Prostate gland (tissue), 2 donors: ENCODE measurements around the gene ATXN2. TPM values are rescaled to one million over a fixed set of nuclear protein-coding genes. Genes with fewer than 3 reads are reported as not detected.

ENCODE experiments used
- DNase-seq: peaks from one replicate; pipeline ENCODE4 v3.0.0-alpha.2; 2019; ENCODE audit warnings: low spot score
- H3K27ac ChIP-seq, 2 donors: fragments of 200-600 bp; sonication (generic); 2 replicates each; pipeline ENCODE4 v1.5.1; 2017 to 2019
- H3K27me3 ChIP-seq: fragments of 200-600 bp; sonication (generic); replicated peaks from 2 replicates; pipeline ENCODE4 v1.5.1; 2019; ENCODE audit not compliant: insufficient read depth
- H3K36me3 ChIP-seq, 2 donors: fragments of 200-600 bp; sonication (generic); 1 replicate in 1 of 2; 2 replicates in 1 of 2; pipeline versions ENCODE4 v1.5.1 to v1.8.1; 2017 to 2019
- H3K4me1 ChIP-seq: fragments of 200-600 bp; sonication (generic); replicated peaks from 2 replicates; pipeline ENCODE4 v1.5.1; 2019
- H3K4me3 ChIP-seq, 2 donors: fragments of 200-600 bp; sonication (generic); 2 replicates each; pipeline ENCODE4 v1.5.1; 2017 to 2019
- H3K9me3 ChIP-seq: fragments of 200-600 bp; sonication (generic); 2 replicates; pipeline ENCODE4 v1.5.1; 2017
- POLR2A ChIP-seq: fragments of 450-650 bp; IDR thresholded peaks from one replicate; pipeline ENCODE4 v1.6.1; 2016; ENCODE audit warnings: antibody characterized with exemption, mild to moderate bottlenecking
- POLR2AphosphoS5 ChIP-seq: sonication (generic); formaldehyde crosslinking; IDR thresholded peaks from one replicate; pipeline ENCODE4 v1.6.1; 2017; ENCODE audit warnings: antibody characterized with exemption
- WGBS: methylation state at CpG from one replicate; pipeline ENCODE4 v1.1.5; 2018; 5-methylcytosine and 5-hydroxymethylcytosine counted together
- intact Hi-C: fragments of 100-400 bp; cut with DNase I; formaldehyde crosslinking; loops from one replicate; pipeline ENCODE4 v1.14.2; 2022
- total RNA-seq, 2 donors: library from RNA; depleted of rRNA; stranded (reverse); fragments of >200 nt; gene quantifications; one replicate each; pipeline ENCODE4 v1.1.0, GENCODE V29; 2016
- TF ChIP-seq, protein P1 (sequence below), 4 experiments: fragments of 200-600 bp in 2 of 4; fragments of 450-650 bp in 2 of 4; sonication (generic) in 2 of 4; IDR thresholded peaks; 1 replicate in 3 of 4; 2 replicates in 1 of 4; pipeline ENCODE4 v1.5.1; 2016 to 2019; ENCODE audit warnings: antibody characterized with exemption in 4 of 4, mild to moderate bottlenecking in 2 of 4, moderate library complexity in 2 of 4

The ATXN2 gene
- total RNA-seq, 2 donors from 2014 or later, result 29.5 to 95.5 TPM

DNA sequence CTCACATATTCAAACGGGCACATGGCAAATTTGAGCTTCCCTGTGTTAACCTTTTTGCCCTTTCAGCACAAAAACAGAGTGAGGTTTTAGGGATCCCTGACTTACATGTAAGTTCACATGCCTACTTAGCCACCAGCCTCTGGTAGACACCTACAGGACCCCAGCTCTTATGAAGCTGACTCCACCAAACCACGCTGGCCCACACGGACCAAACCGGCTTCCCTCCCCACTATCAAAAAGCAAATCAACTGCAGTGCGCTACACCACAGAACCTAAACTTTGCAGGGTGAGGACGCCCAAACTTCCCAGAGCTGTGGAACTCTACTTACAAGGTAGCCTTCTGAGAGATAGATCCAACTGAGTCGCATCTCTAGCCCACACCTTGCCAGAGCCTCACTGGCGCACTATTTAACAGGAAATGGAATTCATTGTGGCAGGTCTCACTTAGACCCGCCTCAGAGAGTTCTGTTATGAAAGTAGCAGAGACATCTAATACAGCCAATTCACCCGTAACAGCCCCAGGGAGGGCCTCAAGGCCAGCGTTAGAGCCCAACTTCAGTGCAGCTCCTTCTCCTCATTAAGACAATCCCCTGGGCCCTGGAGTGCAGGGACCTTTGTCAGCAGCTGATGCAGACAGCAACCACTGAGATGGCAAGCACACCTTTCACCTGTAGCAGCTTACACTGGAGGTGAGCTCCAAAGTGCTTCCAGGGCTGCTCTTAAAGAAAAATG, 144.2 kb downstream of the ATXN2 start:
- H3K36me3 ChIP-seq, result peaks cover 13 to 22% of the 10 kb centered on the region in 2 donors
- 83% methylated on average over 11 of the region's 11 CpGs for WGBS
- DNase-seq, result no peak
- no peaks in the 10 kb centered on the region for H3K27me3 ChIP-seq
- H3K9me3 ChIP-seq, result no peaks in the 10 kb centered on the region
- H3K27ac ChIP-seq, result no peak overlapping the region
- peaks cover 9% of the 10 kb centered on the region for H3K4me1 ChIP-seq
- intact Hi-C loops, result loop anchor here (5.0 kb wide), 1 partner anchor 48 kb away; the partner anchor contains the start of gene SH2B3
- no peak overlapping the region for H3K4me3 ChIP-seq
- TF ChIP-seq, protein P1, sequence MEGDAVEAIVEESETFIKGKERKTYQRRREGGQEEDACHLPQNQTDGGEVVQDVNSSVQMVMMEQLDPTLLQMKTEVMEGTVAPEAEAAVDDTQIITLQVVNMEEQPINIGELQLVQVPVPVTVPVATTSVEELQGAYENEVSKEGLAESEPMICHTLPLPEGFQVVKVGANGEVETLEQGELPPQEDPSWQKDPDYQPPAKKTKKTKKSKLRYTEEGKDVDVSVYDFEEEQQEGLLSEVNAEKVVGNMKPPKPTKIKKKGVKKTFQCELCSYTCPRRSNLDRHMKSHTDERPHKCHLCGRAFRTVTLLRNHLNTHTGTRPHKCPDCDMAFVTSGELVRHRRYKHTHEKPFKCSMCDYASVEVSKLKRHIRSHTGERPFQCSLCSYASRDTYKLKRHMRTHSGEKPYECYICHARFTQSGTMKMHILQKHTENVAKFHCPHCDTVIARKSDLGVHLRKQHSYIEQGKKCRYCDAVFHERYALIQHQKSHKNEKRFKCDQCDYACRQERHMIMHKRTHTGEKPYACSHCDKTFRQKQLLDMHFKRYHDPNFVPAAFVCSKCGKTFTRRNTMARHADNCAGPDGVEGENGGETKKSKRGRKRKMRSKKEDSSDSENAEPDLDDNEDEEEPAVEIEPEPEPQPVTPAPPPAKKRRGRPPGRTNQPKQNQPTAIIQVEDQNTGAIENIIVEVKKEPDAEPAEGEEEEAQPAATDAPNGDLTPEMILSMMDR (IDR thresholded peaks at IDR 0.05), result no peak
- TF ChIP-seq POLR2AphosphoS5, result no peak
- TF ChIP-seq POLR2A, result no peak

DNA sequence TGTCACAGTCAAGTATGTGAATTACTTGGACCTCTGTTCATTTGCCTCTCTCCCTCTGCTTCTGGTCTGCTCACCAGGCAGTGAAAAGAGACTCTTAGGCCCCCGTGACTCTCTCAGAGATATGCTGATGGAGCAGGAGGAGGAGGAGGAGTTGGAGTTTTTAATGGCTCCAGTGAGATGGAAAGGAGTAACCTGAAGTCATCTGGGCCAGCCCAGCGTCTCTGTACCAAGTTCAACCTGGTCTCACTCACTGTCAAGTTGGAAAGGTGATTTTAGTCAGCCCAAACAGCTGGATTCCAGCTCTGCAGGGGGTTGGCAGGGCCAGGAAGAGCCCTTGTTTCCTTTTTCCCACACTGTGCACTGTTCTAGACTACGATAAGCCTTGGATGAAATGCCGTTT, 144.8 kb downstream of the ATXN2 start:
- no peak overlapping the region for H3K27ac ChIP-seq
- TF ChIP-seq, protein P1 (IDR thresholded peaks at IDR 0.05), result no peak
- no peak for TF ChIP-seq POLR2AphosphoS5
- no peak for TF ChIP-seq POLR2A
- H3K36me3 ChIP-seq, result peaks cover 13 to 22% of the 10 kb centered on the region in 2 donors
- H3K27me3 ChIP-seq, result no peaks in the 10 kb centered on the region
- DNase-seq, result no peak
- no peak overlapping the region for H3K4me3 ChIP-seq
- no peaks in the 10 kb centered on the region for H3K9me3 ChIP-seq
- intact Hi-C loops, result loop anchor here (5.0 kb wide), 1 partner anchor 47 kb away; the partner anchor contains the start of gene SH2B3
- WGBS, result 76% methylated on average over 4 of the region's 4 CpGs
- H3K4me1 ChIP-seq, result peaks cover 9% of the 10 kb centered on the region

DNA sequence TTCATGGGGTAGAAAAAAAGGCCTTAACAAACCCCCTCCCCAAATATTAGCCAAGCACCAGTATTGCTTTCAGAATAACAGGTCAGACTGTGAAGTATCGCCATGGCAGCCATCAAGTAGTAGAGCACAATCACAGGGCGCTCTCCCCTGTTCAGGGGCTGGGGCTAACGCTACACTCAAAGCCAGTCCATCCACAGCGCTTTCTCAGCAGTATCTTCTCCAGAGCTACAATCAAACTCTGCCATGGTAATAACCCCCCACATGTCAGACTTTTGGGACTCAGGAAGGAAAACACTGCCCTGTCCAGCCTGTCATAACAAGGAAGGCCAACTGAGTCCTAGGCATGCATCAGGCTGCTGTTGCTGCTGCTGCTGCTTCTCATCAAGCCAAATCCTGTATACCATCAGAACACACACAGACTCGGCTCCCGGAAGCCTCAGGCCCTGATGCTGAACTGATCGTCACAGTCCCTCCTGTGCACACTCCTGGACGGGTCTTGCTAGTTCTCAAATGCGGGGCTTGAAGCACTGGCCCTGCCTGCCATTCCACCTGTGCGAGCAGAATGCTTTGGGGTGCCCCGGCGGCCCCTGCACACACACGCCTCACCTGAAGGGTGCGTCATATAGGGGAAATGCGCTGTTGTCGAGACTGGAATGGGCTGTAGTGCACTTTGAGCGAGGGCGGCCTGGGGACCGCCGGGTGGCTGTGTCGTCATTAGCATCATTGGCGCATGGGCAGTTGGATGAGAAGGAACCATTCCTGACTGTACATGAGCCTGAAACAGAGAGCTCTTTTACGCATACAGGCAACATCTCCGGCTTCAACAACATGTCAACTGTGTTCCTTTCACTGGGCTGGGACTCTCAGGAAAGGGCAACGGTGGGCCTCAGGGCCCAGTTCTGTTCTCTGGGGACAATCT, 145.8 kb downstream of the ATXN2 start:
- DNase-seq, result no peak
- H3K4me1 ChIP-seq, result peaks cover 2% of the 10 kb centered on the region
- no peaks in the 10 kb centered on the region for H3K9me3 ChIP-seq
- 90% methylated on average over 23 of the region's 25 CpGs for WGBS
- peaks cover 13 to 28% of the 10 kb centered on the region in 2 donors for H3K36me3 ChIP-seq
- no peak overlapping the region for H3K4me3 ChIP-seq
- H3K27me3 ChIP-seq, result no peaks in the 10 kb centered on the region
- TF ChIP-seq POLR2AphosphoS5, result no peak
- TF ChIP-seq, protein P1 (IDR thresholded peaks at IDR 0.05), result no peak
- no peak for TF ChIP-seq POLR2A
- no peak overlapping the region for H3K27ac ChIP-seq
- intact Hi-C loops, result loop anchor here (5.0 kb wide), 1 partner anchor 46 kb away; the partner anchor contains the start of gene SH2B3

GRCh38 chr12:111451649-111452129, 147.4 kb downstream of the ATXN2 start:
- Histone ChIP-seq H3K9me3 (no peaks in the 10 kb centered on the region), H3K27me3 (no peaks in the 10 kb centered on the region), H3K36me3 (peaks cover 13 to 31% of the 10 kb centered on the region in 2 donors), H3K4me1 (no peaks in the 10 kb centered on the region), H3K4me3 (no peak overlapping the region), H3K27ac (no peak overlapping the region)
- intact Hi-C loops, result loop anchor here (5.0 kb wide), 1 partner anchor 44 kb away; the partner anchor contains the start of gene SH2B3
- TF ChIP-seq POLR2A, result no peak
- peak; percentile 27 for TF ChIP-seq POLR2AphosphoS5
- TF ChIP-seq, protein P1 (IDR thresholded peaks at IDR 0.05), result peak in 3 of 4 experiments; percentile 73 to 84 (median 83)
- 35% methylated on average over 6 of the region's 6 CpGs for WGBS
- no peak for DNase-seq
